ENCODE data around the gene MCOLN2.

The MCOLN2 gene

DNA sequence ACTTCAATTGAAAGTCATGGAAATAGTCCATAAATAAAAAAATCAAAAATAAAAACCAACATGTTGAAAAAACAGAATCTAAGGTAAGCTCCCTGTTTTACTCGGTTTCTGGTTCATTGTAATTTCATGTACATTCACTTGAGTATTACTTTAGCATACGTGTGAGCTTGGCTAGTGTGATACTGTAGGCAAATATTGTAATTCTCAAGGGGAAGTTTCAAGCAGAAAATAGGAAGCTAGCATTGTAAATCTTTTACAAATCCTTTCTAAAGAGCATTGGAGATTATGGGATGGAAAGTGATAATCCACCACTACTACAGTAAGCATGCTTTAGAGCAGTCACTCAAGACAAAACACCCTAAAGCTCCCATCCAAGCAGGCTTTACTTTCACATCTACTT, 100.6 kb downstream of the MCOLN2 start:
- DNase-seq (ENCODE audit: low read depth), result no peak

DNA sequence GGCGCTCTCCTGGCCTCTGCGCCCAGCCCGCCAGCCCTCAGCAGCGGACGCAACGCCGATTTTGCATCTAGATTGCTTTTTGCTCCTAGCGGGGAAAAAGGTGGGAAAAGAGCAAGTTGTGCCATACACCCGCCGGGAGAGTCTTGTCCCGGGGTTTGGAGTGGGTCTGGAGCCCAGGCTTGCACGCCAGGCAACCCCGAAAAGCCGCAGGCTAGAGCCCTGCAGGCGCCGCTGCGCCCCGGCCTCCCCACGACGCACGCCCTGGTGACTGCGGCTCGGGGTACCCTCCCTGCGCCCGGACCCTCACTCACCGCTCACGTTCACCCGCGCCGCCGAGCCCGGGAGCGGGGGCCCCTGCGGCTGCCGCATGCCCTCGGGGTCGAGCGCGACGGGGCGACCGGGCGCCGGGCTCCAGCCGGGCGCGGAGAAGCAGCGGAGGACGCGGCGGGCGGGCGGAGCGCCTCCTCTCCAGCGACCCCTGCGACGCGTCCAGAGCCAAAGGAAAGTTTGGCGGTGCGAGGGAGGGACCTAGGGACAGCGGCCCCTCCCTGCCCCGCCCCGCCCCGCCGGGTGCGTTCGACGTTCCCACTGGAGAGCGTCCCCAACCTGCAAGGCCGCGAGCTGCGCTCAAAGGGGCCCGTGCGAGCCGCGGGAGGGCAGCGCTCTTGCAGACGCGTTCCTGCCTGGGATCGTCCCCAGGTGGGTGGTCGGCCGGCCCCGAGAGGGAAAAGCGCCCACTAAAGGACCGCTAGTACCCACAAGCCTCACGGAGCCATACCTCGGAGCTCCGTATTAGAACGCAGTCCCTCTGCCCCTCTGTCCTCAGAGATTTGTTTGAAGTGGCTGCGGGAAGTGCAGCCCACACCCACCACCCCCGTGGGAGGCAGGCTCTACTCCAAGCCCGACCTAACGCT, 104.0 kb downstream of the MCOLN2 start, which contains the start of gene LPAR3:
Gene LPAR3 (minus strand): TSS at position 502 of the 914 bp plus-strand sequence. CDS start 27,086 bp downstream, outside the sequence.
- no peak for DNase-seq (ENCODE audit: low read depth)

DNA sequence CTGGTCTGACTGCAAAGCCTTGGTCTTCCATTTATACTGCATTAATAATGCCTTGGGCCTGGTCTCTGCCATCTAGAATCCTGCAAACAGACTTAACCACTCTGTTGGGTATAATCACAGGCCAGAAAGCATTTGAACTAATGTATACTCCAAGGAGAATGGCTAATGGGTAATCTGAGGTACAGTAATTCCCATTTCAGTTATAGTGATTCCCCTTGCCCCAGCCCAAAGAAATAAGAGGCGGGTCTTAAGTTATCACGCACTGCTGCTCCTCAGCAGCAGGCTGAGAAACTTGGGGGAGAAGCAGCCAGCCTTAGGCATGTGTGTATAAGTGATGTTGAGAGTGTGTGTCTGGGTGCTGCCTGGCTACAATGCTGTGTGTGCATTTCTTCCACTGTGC, 106.3 kb downstream of the MCOLN2 start:
- no peak for DNase-seq (ENCODE audit: low read depth)

DNA sequence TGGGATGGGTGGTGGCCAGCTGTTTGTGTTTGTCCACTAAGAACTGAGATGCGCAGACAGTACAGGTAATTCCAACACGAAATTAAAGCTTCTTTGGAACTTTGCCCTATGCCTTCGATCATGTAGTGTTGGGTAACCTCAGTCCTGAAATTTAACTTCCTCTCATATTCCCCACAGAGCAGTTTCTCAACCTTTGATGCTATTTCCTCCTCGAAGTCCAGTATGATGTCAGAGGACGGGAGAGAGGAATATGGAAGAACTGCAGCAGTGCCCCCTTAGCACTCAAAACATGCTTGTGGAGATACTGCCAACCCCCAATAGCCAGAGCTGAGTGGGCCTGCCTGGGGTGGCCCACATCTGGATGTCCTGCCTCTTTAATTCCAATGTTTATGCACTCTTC, 107.5 kb downstream of the MCOLN2 start:
- no peak for DNase-seq (ENCODE audit: low read depth)

DNA sequence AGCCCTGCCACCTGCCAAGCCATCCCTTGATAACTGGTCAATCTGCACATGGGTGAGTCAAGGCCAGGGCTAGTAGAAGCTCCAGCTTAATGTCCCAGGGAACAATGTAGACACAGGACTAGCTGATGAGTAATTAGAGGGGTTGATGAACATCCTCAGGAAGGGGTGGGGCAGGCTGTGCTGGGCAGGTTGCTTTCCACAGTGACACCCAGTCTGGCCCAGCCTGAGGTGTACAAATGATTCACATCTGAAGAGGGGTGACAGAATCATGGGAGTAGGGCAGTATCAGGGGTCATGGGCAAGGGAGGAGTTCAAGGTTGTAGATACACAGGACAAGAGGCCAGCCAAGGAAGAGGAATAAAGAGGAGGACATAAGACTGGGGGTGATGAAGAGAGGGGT, 108.2 kb downstream of the MCOLN2 start:
- no peak for DNase-seq (ENCODE audit: low read depth)

DNA sequence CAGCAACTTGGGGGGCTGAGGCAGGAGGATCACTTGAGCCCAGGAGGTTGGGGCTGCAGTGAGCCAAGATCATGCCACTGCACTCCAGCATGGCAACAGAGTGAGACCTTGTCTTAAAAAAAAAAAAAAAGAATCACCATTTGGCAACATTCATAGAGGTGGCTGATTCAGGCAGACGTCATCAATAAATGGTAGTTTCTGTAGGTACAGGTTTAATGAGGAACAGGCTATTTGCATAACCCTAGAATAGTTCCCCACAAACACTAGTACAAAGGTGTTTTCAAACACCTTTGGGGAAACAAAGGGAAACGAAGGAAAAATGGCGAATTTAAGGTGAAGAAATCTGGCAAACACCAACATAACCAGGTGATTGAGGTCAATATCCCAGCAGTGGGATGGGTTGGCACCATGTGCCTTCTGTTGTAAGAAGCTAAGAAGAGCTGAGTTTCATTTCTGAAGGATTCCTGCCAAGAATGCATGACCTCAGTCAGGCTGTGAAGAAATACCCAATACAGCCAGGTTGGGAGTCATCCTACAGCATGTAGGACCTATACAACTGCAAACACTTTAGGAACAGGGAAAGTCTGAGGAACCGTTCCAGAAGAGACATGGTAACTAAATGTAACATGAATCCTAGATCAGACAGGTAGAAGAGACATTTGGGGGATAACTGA, 109.5 kb downstream of the MCOLN2 start:
- DNase-seq (ENCODE audit: low read depth), result no peak

DNA sequence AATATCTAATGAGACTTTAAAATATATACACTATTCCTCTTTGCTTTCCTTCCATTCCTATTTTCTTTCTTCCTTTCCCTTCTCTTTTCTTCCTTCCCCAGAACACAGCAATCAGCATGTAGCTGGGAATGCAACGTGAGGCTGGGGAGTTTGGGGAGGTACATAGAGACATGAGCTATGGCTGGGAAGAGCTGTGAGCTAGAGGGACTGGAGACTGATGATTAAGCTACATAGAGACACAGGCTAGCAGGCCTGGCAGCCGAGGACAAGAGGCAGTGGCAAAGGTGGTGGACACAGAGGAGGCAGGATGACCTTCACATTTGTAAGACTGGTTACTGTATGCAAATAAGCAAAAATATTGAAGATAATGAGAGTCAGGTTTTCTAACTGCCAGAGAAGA, 111.4 kb downstream of the MCOLN2 start:
- DNase-seq (ENCODE audit: low read depth), result no peak

DNA sequence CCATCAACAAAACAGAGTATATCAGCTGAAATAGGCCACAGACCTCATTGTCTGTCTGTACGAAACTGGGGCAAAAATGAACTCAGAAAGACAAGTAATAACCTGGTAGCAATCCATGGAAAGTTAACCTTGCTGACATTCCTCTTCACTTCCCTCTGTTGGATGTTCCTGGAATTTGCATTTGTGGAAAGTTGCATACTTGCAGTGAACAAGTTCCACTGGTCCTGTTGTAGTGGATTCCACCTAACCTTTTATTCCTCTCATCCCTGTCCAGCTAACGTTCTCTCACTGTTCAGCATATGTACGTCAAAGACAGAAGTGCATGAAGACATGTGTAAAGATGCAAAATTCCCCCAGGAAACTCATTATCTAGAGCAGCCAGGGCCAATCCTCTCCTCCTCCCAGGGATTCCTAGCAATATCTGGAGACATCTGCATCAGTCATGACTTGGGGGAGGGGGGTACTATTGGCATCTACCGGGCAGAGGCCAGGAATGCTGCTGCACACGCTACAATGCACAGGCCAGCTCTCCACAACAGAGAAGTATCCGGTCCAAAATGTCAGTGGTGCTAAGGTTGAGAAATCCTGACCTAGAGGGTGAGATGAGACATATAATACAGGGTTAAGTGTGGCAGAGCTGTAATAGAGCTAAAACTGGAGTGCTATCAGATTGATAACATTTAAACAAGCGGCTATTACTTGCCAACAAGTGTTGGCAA, 112.1 kb downstream of the MCOLN2 start:
- DNase-seq (ENCODE audit: low read depth), result no peak

DNA sequence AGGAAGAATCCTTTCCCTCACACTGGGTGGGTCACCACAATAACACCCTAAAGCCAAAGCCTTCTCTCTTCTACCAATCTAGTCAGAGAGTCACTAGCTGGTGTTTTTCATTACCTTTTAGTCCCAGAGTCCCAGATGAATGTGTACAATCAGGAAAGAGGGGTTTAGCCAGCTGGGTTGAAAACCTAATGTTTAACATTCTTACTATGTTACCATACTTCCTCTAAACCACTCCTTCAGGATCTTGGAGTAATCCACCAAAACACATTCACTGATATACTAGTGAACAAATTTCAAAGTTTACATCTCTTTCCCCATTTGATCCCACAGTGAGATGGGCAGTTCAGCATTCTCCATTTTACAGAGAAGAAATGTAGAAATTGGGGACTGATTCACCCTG, 113.6 kb downstream of the MCOLN2 start:
- DNase-seq (ENCODE audit: low read depth), result no peak

DNA sequence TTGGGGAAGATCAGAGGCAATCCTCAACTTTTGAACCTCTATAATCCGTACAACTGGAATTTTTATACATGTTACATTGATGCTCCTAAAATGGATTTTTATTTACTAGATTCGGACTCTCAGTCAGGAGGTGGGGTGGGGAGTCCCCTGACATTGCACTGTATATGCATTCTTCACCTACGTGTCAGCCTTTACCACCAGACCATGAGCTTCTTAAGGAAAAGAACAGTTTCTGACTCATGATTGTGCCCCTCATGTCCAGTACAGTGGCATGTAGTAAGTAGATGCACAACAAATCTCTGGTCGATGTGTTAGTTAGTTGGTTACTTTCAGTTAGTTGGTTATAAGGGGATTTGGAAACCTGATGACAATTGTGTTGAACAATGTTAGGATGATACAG, 119.3 kb downstream of the MCOLN2 start:
- no peak for DNase-seq (ENCODE audit: low read depth)

DNA sequence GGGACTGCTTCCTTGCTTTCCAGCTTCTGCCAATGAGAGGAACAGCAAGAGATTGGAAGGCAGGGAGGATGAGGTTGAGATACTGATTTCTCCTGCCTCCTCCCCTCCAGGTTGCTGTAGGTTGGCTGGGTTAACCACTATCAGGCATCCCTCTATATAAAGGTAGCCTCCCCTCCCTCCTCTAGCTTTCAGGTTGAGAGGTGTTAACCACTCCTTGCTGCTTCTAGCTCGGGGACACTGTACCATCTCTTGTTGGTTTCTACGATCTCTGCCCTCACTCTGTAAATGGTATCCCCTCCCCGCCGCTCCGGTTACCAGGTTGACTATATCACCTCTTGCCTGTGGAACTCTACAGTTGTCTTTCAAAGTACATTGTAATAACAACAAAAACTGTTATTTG, 120.6 kb downstream of the MCOLN2 start:
- DNase-seq (ENCODE audit: low read depth), result no peak
